HPDE6-E6E7 (cell line): ENCODE data around the gene DAPK1.

Source experiments
- DNase-seq: peaks from one replicate; pipeline ENCODE4 v3.0.0; 2011; ENCODE audit warnings: missing footprints; ENCODE audit errors: extremely low spot score

Gene DAPK1

GRCh38 chr9:87685871-87686519 lies 188.3 kb downstream of the DAPK1 start:
- no peak for DNase-seq

- DNase-seq = no peak
Measured at GRCh38 chr9:87686520-87687090, 188.9 kb downstream of the DAPK1 start.

- DNase-seq = no peak
Measured at GRCh38 chr9:87687207-87687606, 189.5 kb downstream of the DAPK1 start.

- no peak for DNase-seq
Measured at GRCh38 chr9:87694236-87694755, 196.6 kb downstream of the DAPK1 start.

GRCh38 chr9:87695523-87695922 lies 197.9 kb downstream of the DAPK1 start:
- no peak for DNase-seq

GRCh38 chr9:87696641-87697040 lies 199.0 kb downstream of the DAPK1 start:
- no peak for DNase-seq

- no peak for DNase-seq
Measured at GRCh38 chr9:87698069-87698809, 200.6 kb downstream of the DAPK1 start.

- no peak for DNase-seq
Measured at GRCh38 chr9:87699835-87700234, 202.2 kb downstream of the DAPK1 start.

- no peak for DNase-seq
Measured at GRCh38 chr9:87701491-87701890, 203.8 kb downstream of the DAPK1 start.

- no peak for DNase-seq
Measured at GRCh38 chr9:87701931-87702421, 204.3 kb downstream of the DAPK1 start.

GRCh38 chr9:87702921-87703320 lies 205.3 kb downstream of the DAPK1 start:
- no peak for DNase-seq

- DNase-seq = no peak
Measured at GRCh38 chr9:87703636-87704276, 206.1 kb downstream of the DAPK1 start.

GRCh38 chr9:87704342-87704741 lies 206.7 kb downstream of the DAPK1 start:
- DNase-seq = no peak

- DNase-seq = no peak
Measured at GRCh38 chr9:87706066-87706739, 208.5 kb downstream of the DAPK1 start.

GRCh38 chr9:87707805-87708506 lies 210.3 kb downstream of the DAPK1 start:
- no peak for DNase-seq

GRCh38 chr9:87708546-87708945 lies 210.9 kb downstream of the DAPK1 start:
- no peak for DNase-seq

- no peak for DNase-seq
Measured at GRCh38 chr9:87708986-87709728, 211.5 kb downstream of the DAPK1 start.

- no peak for DNase-seq
Measured at GRCh38 chr9:87710443-87710842, 212.8 kb downstream of the DAPK1 start.

GRCh38 chr9:87711857-87712800 lies 214.5 kb downstream of the DAPK1 start:
- DNase-seq = no peak
